Stimulated activated CD4-positive, alpha-beta T cell treated with anti-CD3 and anti-CD28 coated beads, TNF-alpha, amount 100 ng/mL, for 4 hours (primary cell): ENCODE data around the gene DGKD.

Source experiments
- DNase-seq, 3 experiments: peaks; one replicate each; pipeline ENCODE4 v3.0.0-alpha.2; 2020; ENCODE audit warnings: low read depth in 3 of 3

Gene DGKD

GRCh38 chr2:233458031-233458610, 103.8 kb downstream of the DGKD start:
- DNase-seq, result no peak

- DNase-seq, result no peak
These were observed 104.5 kb downstream of the DGKD start for GRCh38 chr2:233458826-233459225.

- no peak for DNase-seq
These were observed 105.1 kb downstream of the DGKD start for GRCh38 chr2:233459426-233459825.

GRCh38 chr2:233460726-233461441, 106.6 kb downstream of the DGKD start:
- DNase-seq, result no peak

- DNase-seq, result no peak
These were observed 107.2 kb downstream of the DGKD start for GRCh38 chr2:233461481-233461891.

GRCh38 chr2:233462202-233462785, 108.0 kb downstream of the DGKD start:
- DNase-seq, result no peak

- DNase-seq, result no peak
These were observed 108.7 kb downstream of the DGKD start for GRCh38 chr2:233462826-233463470.

- no peak for DNase-seq
These were observed 109.3 kb downstream of the DGKD start for GRCh38 chr2:233463586-233463985.

GRCh38 chr2:233464056-233464455, 109.8 kb downstream of the DGKD start:
- DNase-seq, result no peak

- no peak for DNase-seq
These were observed 110.4 kb downstream of the DGKD start for GRCh38 chr2:233464531-233465240.

- no peak for DNase-seq
These were observed 112.8 kb downstream of the DGKD start for GRCh38 chr2:233466991-233467603.

GRCh38 chr2:233468047-233468740, 113.9 kb downstream of the DGKD start:
- no peak for DNase-seq

- DNase-seq, result no peak
These were observed 114.4 kb downstream of the DGKD start for GRCh38 chr2:233468741-233469110.

GRCh38 chr2:233469261-233470010, 115.1 kb downstream of the DGKD start:
- no peak for DNase-seq

- no peak for DNase-seq
These were observed 115.9 kb downstream of the DGKD start for GRCh38 chr2:233470011-233470687.

GRCh38 chr2:233470839-233471238, 116.5 kb downstream of the DGKD start:
- no peak for DNase-seq

GRCh38 chr2:233471291-233472035, 117.2 kb downstream of the DGKD start:
- no peak for DNase-seq

GRCh38 chr2:233473386-233473791, 119.1 kb downstream of the DGKD start:
- DNase-seq, result no peak

GRCh38 chr2:233473878-233474277, 119.6 kb downstream of the DGKD start:
- no peak for DNase-seq
